Fibroblast of skin of left biceps (primary cell): ENCODE data around the gene XXYLT1.

ENCODE experiments used
- DNase-seq, 2 experiments: peaks; one replicate each; pipeline ENCODE4 v3.0.0-alpha.2; 2013; ENCODE audit warnings: low read depth in 2 of 2

Gene XXYLT1

DNA sequence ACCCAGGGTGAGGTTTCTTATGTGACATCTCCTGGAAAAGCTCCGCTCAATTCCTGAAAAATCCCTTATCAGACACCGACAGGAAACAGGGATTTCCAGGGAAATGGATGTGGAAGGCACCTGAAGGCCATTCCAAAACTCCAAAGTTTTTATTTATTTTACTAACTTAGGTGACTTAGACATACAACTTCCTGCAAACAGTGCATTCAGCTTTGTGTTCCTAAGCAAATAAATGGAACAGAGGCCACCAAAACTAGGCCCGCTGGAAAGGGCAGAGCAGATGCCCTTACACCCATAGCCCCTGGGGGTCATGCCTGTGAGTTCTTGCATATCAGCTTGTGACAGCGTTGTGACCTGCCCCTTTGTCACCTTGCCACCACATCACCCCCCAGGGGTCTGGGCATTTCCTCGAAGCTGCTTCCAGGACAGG is 239.4 kb downstream of the XXYLT1 start:
- DNase-seq = no peak

DNA sequence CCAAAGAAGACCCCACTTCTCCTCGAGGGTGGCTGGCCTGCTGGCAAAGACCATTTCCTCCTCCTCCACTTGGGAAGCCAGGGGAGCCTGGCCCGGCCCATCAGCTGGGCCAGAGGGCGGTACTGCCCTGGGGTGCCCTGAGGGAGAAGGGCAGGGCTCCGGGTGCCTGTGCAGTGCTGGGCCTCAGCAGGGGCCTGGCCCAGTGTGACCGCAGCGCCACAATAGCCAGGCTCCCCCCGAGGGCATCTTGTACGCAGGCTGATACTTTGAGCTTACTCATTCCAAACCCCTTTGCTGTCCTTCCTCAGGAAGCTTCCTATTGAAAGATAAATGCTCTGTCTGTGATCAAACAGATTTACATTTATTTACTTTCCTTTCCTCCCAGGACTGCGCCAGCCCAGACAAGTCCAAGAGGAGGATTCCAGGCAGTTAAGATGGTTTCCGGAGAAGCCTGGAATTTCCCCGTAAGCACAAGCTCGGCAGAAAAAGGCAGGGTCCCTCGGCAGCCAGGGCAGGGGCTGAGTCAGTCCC is 240.1 kb downstream of the XXYLT1 start:
- DNase-seq = no peak

DNA sequence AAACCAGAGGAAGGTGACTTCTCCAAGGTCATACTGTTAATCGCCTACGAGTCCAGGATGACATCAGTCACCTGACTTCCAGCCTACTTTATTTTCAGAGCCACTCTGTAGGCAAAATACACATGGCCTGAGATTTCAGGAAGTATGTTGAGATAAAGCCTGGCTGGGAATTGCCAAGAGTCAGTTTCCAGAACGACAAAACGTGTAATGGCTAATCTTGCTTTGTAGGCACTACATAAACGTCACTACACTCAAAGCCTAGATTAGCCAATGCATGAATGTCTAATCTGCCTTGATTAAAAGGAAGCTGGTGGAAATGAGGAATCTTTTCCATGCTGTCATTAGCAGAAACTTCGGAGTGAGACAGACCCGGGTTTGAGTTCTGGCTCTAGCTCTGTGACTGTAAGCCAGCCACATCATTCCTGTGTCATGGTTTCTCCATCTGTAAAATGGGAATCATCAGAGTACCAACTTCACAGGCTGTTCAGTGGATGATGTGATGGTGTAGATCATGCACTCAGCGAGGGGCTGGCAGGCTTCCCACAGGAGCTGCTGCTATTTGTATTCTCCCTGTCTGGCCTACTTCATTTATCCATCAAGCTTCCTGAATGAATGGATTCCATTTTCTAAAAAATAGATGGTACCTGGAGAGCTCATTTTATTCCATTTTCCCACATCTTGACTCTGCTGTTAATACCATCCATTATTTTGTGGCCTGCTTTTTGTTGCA is 241.9 kb downstream of the XXYLT1 start:
- DNase-seq = no peak

DNA sequence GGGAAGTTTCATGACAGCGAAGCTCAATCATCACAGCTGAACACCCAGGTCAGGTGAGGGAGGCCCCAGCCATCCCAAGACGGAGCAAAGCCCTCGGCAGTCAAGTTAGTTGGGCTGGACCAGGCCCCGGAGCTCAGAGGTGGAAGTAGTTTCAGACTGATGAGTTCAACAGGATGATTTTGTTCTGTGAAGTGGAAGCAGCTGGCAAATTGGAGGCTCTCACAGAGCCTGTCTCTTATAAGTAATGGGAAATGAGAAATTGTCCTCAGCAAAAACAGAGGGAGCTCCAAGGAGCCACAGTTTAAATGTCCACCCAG is 245.1 kb downstream of the XXYLT1 start:
- no peak for DNase-seq

DNA sequence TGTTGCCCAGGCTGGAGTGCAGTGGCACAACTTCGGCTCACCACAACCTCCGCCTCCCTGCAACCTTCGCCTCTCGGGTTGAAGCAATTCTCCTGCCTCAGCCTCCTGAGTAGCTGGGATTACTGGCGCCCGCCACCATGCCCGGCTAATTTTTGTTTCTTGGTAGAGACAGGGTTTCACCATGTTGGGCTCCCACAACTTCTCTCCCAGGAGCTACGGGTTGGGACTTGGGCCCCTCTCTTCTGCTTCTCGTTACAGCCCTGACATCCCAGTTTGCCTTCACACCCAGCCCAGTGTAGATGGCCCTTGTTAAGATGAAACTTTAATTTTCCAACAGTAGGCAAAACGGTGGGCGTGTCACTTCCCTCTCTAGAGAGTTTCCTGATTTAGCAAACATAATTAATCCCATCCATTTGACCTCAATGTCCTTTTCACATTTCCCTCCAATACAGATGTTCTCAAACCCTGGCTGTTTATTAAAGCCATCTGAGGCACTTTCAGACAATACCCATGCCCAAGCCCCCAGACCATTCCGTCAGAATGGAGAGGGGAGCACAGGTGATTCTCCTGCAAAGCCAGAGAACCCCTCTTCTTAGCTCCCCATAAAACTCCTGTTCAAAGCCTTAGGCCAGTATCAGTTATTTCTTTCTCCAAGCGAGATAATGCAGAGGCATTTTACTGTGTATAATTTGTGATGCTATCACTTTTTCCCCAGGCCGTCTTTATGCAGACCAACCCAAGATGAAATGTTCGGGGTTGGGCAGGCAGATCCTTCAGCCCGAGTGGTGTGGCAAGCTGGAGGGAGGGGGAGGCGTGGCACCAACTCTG is 245.7 kb downstream of the XXYLT1 start:
- no peak for DNase-seq

DNA sequence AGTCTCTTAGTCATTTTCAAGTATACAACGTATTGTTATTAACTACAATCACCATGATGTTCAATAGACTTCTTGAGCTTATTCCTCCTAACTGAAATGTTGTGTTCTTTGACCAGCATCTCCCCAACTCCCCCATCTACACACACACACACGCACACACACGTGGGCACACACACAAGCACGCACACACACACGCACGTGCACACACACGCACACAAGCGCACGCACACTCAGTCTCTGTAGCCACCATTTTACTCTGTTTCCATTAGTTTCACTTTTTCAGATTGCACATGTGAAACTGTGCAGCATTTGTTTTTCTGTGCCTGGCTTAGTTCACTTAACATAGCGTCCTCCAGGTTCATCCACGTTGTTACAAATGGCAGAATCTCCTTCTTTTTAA is 247.0 kb downstream of the XXYLT1 start:
- no peak for DNase-seq

DNA sequence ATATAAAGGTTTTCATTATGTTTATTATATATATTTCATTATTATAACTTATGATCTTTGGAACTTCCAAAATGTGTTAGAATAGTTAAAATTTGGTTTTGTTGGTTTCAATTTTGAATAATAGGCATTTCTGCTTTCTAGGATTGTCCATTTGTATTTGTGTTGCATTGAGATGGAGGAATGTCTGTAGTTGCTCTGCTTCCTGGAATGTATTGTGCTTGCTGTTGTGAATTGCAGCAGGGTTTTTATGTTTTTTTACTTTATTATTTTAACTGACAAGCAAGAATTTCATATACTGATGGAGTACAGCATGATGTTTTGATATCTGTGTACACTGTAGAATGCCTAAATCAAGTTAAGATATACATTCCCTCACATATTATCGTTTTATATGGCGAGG is 247.4 kb downstream of the XXYLT1 start:
- DNase-seq = no peak

DNA sequence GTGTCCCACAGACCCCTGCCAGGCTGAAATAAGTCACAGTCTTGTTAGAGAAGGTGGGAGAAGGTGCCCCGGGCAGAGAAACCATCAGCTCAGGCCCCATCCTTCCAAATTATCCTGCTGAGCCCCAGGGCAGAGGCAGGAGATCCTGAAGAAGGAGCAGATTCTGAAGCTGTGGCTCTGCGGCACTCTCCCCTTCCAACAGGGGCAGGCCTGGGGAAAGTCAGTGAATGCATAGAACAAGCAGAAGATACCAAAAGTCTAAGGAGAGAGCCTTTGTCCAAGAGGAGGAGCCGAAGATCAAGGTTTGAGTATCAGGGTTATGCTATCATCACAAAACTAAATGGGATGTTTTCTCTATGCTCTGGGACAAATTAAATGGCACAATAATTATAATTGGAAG is 249.3 kb downstream of the XXYLT1 start:
- no peak for DNase-seq

DNA sequence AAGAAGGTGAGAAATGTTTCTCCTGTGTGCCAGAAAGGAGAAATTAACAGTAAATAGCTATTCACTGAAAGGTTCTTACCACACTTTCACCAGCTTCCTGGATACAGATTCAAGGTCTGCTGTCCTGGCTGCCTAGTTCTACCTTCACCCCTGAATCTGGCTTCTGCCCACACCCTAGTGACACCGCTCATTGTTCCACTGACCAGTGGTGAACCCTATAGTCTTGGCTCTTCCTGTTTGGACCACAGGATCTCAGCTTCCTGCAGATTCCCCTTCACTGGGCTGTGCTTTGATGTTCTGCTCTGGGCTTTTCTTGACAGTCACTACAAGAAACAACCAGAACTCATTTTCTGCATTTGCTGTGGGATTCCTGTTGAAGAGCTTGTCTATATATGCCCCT is 250.0 kb downstream of the XXYLT1 start:
- no peak for DNase-seq

DNA sequence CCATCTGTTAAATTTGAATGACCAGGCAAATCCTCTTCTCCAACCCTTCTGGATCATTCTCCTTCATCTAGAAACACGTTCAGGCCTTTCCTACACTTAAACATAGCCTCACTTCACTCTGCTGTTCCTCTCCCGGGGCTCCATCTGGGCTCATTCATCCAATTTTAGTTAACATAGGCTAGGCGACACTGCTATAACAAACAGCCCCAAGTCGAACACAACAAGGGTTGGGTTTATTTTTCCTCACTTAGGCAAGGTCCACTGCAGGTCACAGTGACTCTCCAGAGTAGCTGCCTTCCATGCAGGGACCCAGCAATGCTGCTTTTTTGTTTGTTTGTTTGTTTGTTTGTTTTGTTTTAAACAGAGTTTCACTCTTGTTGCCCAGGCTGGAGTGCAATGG is 250.8 kb downstream of the XXYLT1 start:
- DNase-seq = no peak

DNA sequence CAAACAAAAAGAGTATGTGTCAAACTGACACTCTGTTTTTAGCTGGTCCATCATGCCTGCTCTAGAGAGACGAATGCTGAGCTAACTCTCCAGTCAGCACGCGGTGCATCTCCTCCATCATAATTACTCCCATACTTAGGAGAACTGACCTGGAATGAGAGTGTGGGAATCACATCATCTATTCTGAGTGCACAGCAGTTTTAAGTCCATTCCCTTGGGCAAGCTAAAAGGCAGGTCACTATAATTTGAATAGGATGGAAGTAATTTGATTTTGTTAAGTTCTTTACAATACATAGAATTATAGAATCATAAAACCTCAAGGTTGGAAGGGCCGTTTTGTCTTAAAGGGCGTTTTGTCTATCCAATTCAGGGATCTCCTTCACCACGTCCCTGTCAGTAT is 251.6 kb downstream of the XXYLT1 start:
- no peak for DNase-seq
